B cell (primary cell): ENCODE results near the gene GPRIN2. TPM values are rescaled to one million over a fixed set of nuclear protein-coding genes. Genes with fewer than 3 reads are reported as not detected.

Source experiments
- ATAC-seq: fragments of 200-7000 bp; cut with Tn5 transposase; one replicate; pipeline ENCODE4 v1.10.0; 2021; ENCODE audit warnings: low read depth, mild to moderate bottlenecking, moderate number of reproducible peaks, moderate library complexity
- CTCF ChIA-PET: fragments of 350-600 bp; sonication (Branson Sonifier 250); formaldehyde crosslinking; loops from one replicate; lab custom pipeline; 2021; ENCODE audit warnings: antibody characterized with exemption, inconsistent platforms; lab: Charles Lee
- POLR2A ChIA-PET: fragments of 350-600 bp; sonication (Branson Sonifier 250); formaldehyde crosslinking; loops from one replicate; lab custom pipeline; 2021; ENCODE audit warnings: antibody characterized with exemption; lab: Charles Lee
- DNase-seq: peaks from one replicate; pipeline ENCODE4 v3.0.0; 2013
- H2AFZ ChIP-seq: 2 replicates; pipeline ENCODE4 v1.6.1; 2012; ENCODE audit warnings: mild to moderate bottlenecking, low read depth, low read length; ENCODE audit not compliant: insufficient read depth, poor library complexity, severe bottlenecking
- H3K27ac ChIP-seq, 2 donors: 1 replicate in 1 of 2; 2 replicates in 1 of 2; pipeline ENCODE4 v1.5.1; 2012 to 2013; ENCODE audit warnings: low read length in 2 of 2, mild to moderate bottlenecking in 2 of 2, moderate library complexity in 1 of 2
- H3K27me3 ChIP-seq, 4 experiments: fragments of 200-600 bp in 1 of 4; sonication (generic) in 1 of 4; replicated peaks in 1 of 4; 1 replicate in 2 of 4; 2 replicates in 2 of 4; pipeline versions ENCODE4 v1.6.1 to v1.7.0; 2013 to 2016; ENCODE audit warnings: low read length in 3 of 4, mild to moderate bottlenecking in 2 of 4, mixed read lengths in 1 of 4, moderate library complexity in 1 of 4; ENCODE audit not compliant: insufficient read depth in 4 of 4, control insufficient read depth in 3 of 4; ENCODE audit errors: control extremely low read depth in 1 of 4
- H3K36me3 ChIP-seq, 2 experiments: replicated peaks in 1 of 2; 1 replicate in 1 of 2; 2 replicates in 1 of 2; pipeline versions ENCODE4 v1.6.1 to v1.7.1; 2013; ENCODE audit warnings: low read length in 1 of 2; ENCODE audit not compliant: insufficient read depth in 2 of 2, control insufficient read depth in 1 of 2; ENCODE audit errors: control extremely low read depth in 1 of 2, extremely low read depth in 1 of 2
- H3K4me1 ChIP-seq, 2 donors: fragments of 200-600 bp in 1 of 2; sonication (generic) in 1 of 2; 1 replicate in 1 of 2; 2 replicates in 1 of 2; pipeline versions ENCODE4 v1.5.1 to v1.6.1; 2013 to 2017; ENCODE audit warnings: low read length in 2 of 2; ENCODE audit not compliant: control insufficient read depth in 2 of 2, insufficient read depth in 2 of 2
- H3K4me2 ChIP-seq: replicated peaks from 2 replicates; pipeline ENCODE3; 2012; ENCODE audit warnings: mild to moderate bottlenecking, low read depth, low read length; ENCODE audit not compliant: poor library complexity, severe bottlenecking
- H3K4me3 ChIP-seq, 5 experiments: fragments of 200-600 bp in 1 of 5; sonication (generic) in 1 of 5; 1 replicate in 3 of 5; 2 replicates in 2 of 5; pipeline versions ENCODE4 v1.5.1 to v1.7.0; 2011 to 2016; ENCODE audit warnings: low read length in 4 of 5, mild to moderate bottlenecking in 4 of 5, low read depth in 2 of 5, control low read depth in 1 of 5, moderate library complexity in 1 of 5; ENCODE audit not compliant: insufficient read depth in 1 of 5; ENCODE audit errors: control extremely low read depth in 1 of 5, extremely low read depth in 1 of 5
- H3K79me2 ChIP-seq: fragments of 200-600 bp; sonication (generic); one replicate; pipeline ENCODE4 v1.6.0; 2016; ENCODE audit warnings: low read length; ENCODE audit not compliant: control insufficient read depth, insufficient read depth
- H3K9ac ChIP-seq: fragments of 200-600 bp; sonication (generic); 2 replicates; pipeline ENCODE4 v1.6.1; 2017; ENCODE audit warnings: mild to moderate bottlenecking, low read length, moderate library complexity
- H3K9me3 ChIP-seq, 3 donors: one replicate each; pipeline versions ENCODE4 v1.6.1 to v1.7.1; 2013; ENCODE audit warnings: low read length in 2 of 3; ENCODE audit not compliant: control insufficient read depth in 2 of 3, insufficient read depth in 1 of 3; ENCODE audit errors: control extremely low read depth in 1 of 3
- H4K20me1 ChIP-seq: 2 replicates; pipeline ENCODE4 v1.6.0; 2012; ENCODE audit warnings: mild to moderate bottlenecking, low read length; ENCODE audit not compliant: insufficient read depth, control insufficient read depth, poor library complexity, severe bottlenecking
- H3K27ac Mint-ChIP-seq: one replicate; pipeline ENCODE4 v1.8.0; 2021; ENCODE audit warnings: mixed read lengths
- H3K27me3 Mint-ChIP-seq: one replicate; pipeline ENCODE4 v1.8.0; 2021; ENCODE audit warnings: mixed read lengths
- H3K4me1 Mint-ChIP-seq: one replicate; pipeline ENCODE4 v1.8.0; 2021; ENCODE audit warnings: mixed read lengths
- H3K4me3 Mint-ChIP-seq: one replicate; pipeline ENCODE4 v1.8.0; 2021; ENCODE audit warnings: mixed read lengths
- H3K9me3 Mint-ChIP-seq: one replicate; pipeline ENCODE4 v1.8.0; 2022; ENCODE audit warnings: mixed read lengths; ENCODE audit not compliant: insufficient read depth
- EZH2 ChIP-seq: IDR thresholded peaks from 2 replicates; pipeline ENCODE4 v1.6.1; 2012; ENCODE audit warnings: borderline replicate concordance, low read depth, mild to moderate bottlenecking, moderate library complexity, low read length; ENCODE audit not compliant: insufficient read depth, poor library complexity, severe bottlenecking
- WGBS: methylation state at CpG from one replicate; pipeline ENCODE4 v1.1.5; 2013; ENCODE audit warnings: missing lambda C conversion rate; ENCODE audit not compliant: insufficient coverage; 5-methylcytosine and 5-hydroxymethylcytosine counted together
- intact Hi-C: fragments of 100-400 bp; cut with micrococcal nuclease; formaldehyde crosslinking; loops from one replicate; pipeline ENCODE4 v1.10.0; 2022
- polyA plus RNA-seq: library from polyadenylated mRNA; depleted of rRNA; stranded (reverse); fragments of >200 nt; gene quantifications from 2 replicates; pipeline ENCODE4 v1.2.3, GENCODE V29; 2012
- total RNA-seq, 2 donors: library from RNA; stranded (reverse); fragments of 120-200 nt in 1 of 2; gene quantifications; 1 replicate in 1 of 2; 2 replicates in 1 of 2; pipeline versions ENCODE4 v1.2.3 to v1.2.4, GENCODE V29; 2013 to 2022
- TF ChIP-seq, protein P1 (sequence below): fragments of 200-600 bp; IDR thresholded peaks from one replicate; pipeline ENCODE4 v1.8.0; 2022; ENCODE audit warnings: antibody characterized with exemption, mild to moderate bottlenecking

GPRIN2 gene
- total and polyA plus RNA-seq, 2 donors (not counting 1 experiment from before 2014, with no cell fraction given), result not detected

- intact Hi-C loops, result no loop called here
- Histone ChIP-seq H3K4me1 (no peaks in the 10 kb centered on the region), H4K20me1 (no peaks in the 10 kb centered on the region), H2AFZ (no peak overlapping the region), H3K79me2 (no peaks in the 10 kb centered on the region), H3K27ac (no peak overlapping the region), H3K9ac (no peak overlapping the region), H3K36me3 (no peaks in the 10 kb centered on the region), H3K27me3 (no peaks in the 10 kb centered on the region), H3K9me3 (no peaks in the 10 kb centered on the region), H3K4me3 (no peak overlapping the region), H3K4me2 (no peak overlapping the region)
- DNase-seq, result no peak
- CTCF ChIA-PET, result no interaction called here
- TF ChIP-seq, protein P1, sequence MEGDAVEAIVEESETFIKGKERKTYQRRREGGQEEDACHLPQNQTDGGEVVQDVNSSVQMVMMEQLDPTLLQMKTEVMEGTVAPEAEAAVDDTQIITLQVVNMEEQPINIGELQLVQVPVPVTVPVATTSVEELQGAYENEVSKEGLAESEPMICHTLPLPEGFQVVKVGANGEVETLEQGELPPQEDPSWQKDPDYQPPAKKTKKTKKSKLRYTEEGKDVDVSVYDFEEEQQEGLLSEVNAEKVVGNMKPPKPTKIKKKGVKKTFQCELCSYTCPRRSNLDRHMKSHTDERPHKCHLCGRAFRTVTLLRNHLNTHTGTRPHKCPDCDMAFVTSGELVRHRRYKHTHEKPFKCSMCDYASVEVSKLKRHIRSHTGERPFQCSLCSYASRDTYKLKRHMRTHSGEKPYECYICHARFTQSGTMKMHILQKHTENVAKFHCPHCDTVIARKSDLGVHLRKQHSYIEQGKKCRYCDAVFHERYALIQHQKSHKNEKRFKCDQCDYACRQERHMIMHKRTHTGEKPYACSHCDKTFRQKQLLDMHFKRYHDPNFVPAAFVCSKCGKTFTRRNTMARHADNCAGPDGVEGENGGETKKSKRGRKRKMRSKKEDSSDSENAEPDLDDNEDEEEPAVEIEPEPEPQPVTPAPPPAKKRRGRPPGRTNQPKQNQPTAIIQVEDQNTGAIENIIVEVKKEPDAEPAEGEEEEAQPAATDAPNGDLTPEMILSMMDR, result no peak
- no peak for TF ChIP-seq EZH2
- H3K9me3 Mint-ChIP-seq, result no peaks in the 10 kb centered on the region
- no peaks in the 10 kb centered on the region for H3K27me3 Mint-ChIP-seq
- no peak for ATAC-seq
- WGBS, result 96% methylated on average over 8 of the region's 8 CpGs
- H3K4me1 Mint-ChIP-seq, result no peaks in the 10 kb centered on the region
- H3K4me3 Mint-ChIP-seq, result no peak overlapping the region
- H3K27ac Mint-ChIP-seq, result no peak overlapping the region
- POLR2A ChIA-PET, result no interaction called here
These were observed 32.4 kb downstream of the GPRIN2 start for GRCh38 chr10:46523962-46524471.

- Histone ChIP-seq H3K36me3 (no peaks in the 10 kb centered on the region), H2AFZ (no peak overlapping the region), H4K20me1 (no peaks in the 10 kb centered on the region), H3K79me2 (no peaks in the 10 kb centered on the region), H3K27ac (no peak overlapping the region), H3K9ac (no peak overlapping the region), H3K27me3 (no peaks in the 10 kb centered on the region), H3K4me1 (no peaks in the 10 kb centered on the region), H3K9me3 (no peaks in the 10 kb centered on the region), H3K4me3 (no peak overlapping the region), H3K4me2 (no peak overlapping the region)
- intact Hi-C loops, result no loop called here
- ATAC-seq (no peak), DNase-seq (no peak)
- Mint-ChIP-seq H3K27me3 (no peaks in the 10 kb centered on the region), H3K9me3 (no peaks in the 10 kb centered on the region), H3K27ac (no peak overlapping the region), H3K4me3 (no peak overlapping the region), H3K4me1 (no peaks in the 10 kb centered on the region)
- CTCF ChIA-PET, result no interaction called here
- TF ChIP-seq, protein P1, result no peak
- TF ChIP-seq EZH2, result no peak
- WGBS, result 87% methylated on average over 12 of the region's 12 CpGs
- POLR2A ChIA-PET, result no interaction called here
These were observed 33.1 kb downstream of the GPRIN2 start for GRCh38 chr10:46523119-46523961.
